Suprapubic skin (tissue), 3 donors: ENCODE results near the gene NKAIN2.

ENCODE experiments used
- EP300 ChIP-seq: sonication (generic); formaldehyde crosslinking; IDR thresholded peaks from one replicate; pipeline ENCODE4 v1.6.1; 2017; ENCODE audit warnings: antibody characterized with exemption
- POLR2A ChIP-seq, 2 donors: fragments of 450-650 bp; IDR thresholded peaks; one replicate each; pipeline ENCODE4 v1.6.1; 2017; ENCODE audit warnings: antibody characterized with exemption in 2 of 2, mild to moderate bottlenecking in 2 of 2, moderate library complexity in 2 of 2
- TF ChIP-seq, protein P1 (sequence below), 2 donors: fragments of 200-600 bp in 1 of 2; fragments of 450-650 bp in 1 of 2; sonication (generic) in 1 of 2; IDR thresholded peaks; one replicate each; pipeline ENCODE4 v1.5.1; 2016 to 2019; ENCODE audit warnings: antibody characterized with exemption in 2 of 2, mild to moderate bottlenecking in 1 of 2, moderate library complexity in 1 of 2

DNA sequence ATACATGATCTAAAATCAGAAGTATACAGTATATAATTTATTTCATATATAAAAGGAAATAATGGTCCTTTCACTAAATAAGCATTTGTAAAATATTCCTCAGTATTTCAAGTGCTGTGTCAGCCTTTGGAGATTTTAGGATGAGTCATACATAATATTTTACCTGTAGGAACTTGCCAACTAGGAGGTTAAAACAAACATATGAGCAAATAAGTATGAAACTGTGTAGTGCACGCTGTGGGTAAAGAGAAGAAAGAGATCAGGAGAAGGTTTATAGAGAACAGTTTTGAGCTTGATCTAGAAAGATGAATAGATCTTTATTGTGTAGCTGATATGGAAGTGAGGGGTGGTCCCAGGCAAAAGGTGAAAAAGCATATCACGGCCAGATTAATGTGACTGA is 988.7 kb downstream of the NKAIN2 start:
- TF ChIP-seq, protein P1, sequence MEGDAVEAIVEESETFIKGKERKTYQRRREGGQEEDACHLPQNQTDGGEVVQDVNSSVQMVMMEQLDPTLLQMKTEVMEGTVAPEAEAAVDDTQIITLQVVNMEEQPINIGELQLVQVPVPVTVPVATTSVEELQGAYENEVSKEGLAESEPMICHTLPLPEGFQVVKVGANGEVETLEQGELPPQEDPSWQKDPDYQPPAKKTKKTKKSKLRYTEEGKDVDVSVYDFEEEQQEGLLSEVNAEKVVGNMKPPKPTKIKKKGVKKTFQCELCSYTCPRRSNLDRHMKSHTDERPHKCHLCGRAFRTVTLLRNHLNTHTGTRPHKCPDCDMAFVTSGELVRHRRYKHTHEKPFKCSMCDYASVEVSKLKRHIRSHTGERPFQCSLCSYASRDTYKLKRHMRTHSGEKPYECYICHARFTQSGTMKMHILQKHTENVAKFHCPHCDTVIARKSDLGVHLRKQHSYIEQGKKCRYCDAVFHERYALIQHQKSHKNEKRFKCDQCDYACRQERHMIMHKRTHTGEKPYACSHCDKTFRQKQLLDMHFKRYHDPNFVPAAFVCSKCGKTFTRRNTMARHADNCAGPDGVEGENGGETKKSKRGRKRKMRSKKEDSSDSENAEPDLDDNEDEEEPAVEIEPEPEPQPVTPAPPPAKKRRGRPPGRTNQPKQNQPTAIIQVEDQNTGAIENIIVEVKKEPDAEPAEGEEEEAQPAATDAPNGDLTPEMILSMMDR (IDR thresholded peaks at IDR 0.05) = no peak
- TF ChIP-seq POLR2A (IDR thresholded peaks at IDR 0.05) (no peak), EP300 (no peak)
